Islet precursor cell (in vitro differentiated cells): ENCODE data around the gene AKAP1.
"Not testable (repeated sequence)": the region's sequence is repeated elsewhere in the genome, so short reads cannot be mapped to it uniquely, and the experiment has no call there.

Experiments used
- DNase-seq: peaks from one replicate; pipeline ENCODE4 v3.0.0-alpha.2; 2018

Gene AKAP1

DNA sequence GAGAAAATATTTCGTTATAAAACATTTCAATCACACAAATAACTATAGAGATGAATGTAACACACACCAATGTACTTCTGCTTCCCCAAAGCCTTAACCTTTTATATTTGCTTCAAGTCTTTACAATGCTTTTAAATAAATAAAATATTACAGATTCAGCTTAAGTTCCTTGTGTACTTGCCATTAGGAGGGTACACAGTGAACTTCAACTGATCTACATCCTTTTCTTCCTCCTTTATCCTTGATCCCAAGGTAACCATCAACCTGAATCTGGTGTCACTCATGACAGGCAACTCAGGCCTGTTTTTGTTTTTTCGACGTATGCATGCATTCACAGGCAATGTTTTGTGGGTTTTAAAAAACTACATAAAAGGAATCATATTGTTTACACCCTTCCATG, 9.3 kb upstream of the AKAP1 start:
- DNase-seq = no peak

DNA sequence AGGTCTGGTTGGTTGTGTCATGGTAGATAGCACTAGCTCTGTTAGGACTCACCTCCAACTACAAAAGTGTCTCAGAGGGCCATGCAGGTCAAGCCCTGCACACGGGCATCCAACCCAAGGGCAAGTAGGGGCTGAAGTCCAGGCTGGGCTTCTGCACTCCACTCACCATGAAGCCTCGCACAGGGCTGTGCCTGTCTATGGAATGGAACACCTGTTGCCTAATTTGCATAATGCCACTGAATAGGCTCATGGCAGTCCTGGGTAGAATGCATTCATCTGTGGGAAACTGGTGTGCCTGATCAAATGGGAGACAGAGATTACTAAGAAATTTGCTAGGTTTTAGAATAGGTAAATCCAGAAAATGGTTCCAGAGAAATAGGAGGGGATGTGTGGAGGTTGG, 8.0 kb upstream of the AKAP1 start:
- DNase-seq = no peak

GRCh38 chr17:57078274-57078673, 6.8 kb upstream of the AKAP1 start:
- DNase-seq = no peak

- DNase-seq = no peak
Observed at GRCh38 chr17:57080718-57081117, 4.3 kb upstream of the AKAP1 start.

GRCh38 chr17:57082441-57082840, 2.6 kb upstream of the AKAP1 start:
- DNase-seq = no peak

GRCh38 chr17:57084361-57084801, 665 bp upstream of the AKAP1 start:
- no peak for DNase-seq

GRCh38 chr17:57085448-57086068, 512 bp downstream of the AKAP1 start:
- peak; percentile 88 for DNase-seq

- DNase-seq = peak; percentile 84
Observed at GRCh38 chr17:57086069-57086930, 1.3 kb downstream of the AKAP1 start.

DNA sequence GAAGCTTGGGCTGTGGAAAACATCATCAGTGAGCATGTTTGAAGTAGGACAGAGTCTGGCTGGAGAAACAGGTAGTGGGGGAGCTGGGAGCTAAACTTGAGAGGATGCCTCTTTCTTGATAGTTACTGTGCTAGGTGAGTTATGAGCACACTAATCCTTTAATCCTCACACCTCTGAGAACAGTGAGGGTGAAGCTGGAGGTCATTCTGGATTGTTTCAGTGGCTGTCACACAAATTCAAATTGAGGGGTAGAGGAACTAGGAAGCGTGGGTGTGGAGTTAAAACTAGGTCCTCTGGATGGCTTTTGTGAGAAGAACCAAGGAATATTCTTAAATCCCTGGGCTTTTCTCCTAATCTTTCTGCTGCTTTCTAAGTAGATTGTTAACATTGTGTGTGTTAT, 3.3 kb downstream of the AKAP1 start:
- no peak for DNase-seq

DNA sequence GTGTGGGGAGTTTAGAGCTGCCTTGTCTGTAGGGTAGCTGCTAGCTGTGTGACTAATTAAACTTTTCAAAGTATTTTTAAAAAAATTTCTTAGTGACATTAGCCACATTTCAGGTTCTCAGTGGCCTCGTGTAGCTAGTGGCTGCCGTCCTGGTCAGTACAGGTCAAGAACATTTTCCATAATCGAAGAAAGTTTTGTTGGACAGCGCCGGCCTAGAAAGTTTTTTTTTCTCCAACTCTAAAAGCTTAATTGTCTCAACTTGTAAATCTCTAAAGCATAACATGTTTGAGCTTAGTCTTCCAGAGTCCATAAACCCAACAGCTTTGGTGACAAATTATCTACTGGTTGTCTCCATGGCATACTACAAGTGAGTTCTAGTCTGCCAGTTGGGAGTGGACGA, 4.3 kb downstream of the AKAP1 start:
- no peak for DNase-seq

DNA sequence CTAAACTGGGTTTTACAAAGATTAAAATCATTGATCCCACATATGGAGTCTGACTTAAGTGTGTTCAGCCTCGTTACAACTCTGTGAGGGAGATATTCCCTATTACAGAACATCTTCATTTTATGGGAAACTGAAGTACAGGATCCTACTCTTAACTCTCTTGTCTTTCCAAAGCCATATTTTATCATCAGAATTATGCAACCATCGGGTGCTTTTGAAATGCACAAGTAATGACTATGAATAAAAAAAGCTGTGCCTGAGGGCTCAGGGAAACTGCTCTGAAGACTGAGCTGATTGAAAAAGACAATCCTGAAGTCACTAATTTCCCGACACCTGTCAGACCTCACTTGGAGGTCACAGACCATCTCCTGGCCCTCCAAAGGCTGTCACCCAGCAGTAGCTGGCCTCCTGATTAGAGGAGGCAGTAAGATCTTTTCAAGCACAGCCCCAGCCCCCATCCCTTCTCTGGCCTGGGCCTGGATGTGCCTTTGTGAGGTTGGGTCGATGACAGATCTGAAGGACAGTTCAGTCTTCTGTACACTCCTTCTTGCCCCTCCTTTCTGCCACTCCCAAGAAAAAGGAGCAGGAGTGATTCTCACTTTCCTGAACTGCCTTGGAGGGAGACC, 5.6 kb downstream of the AKAP1 start:
- DNase-seq = no peak

DNA sequence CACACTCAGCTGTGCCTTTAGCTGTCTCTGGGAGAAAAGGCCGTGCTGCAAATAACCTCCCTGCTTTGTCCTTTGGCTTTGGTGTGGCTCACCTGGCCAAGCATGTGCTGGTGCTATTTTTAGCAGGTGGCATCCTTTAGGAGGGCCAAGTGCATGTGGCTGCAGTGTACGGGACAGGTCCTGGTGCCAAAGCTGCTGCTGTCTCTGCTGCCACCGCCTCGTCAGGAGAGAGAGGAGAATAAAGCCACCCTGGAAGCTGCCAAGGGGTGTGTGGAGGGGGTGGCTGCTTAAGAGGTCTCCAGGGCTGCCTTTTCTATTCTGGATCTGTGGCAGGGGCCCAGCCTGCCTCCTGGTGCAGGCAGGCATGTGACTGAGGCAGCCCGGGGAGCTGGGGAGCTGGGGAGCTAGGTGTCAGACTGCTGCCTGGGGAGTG, 6.2 kb downstream of the AKAP1 start:
- DNase-seq = no peak

DNA sequence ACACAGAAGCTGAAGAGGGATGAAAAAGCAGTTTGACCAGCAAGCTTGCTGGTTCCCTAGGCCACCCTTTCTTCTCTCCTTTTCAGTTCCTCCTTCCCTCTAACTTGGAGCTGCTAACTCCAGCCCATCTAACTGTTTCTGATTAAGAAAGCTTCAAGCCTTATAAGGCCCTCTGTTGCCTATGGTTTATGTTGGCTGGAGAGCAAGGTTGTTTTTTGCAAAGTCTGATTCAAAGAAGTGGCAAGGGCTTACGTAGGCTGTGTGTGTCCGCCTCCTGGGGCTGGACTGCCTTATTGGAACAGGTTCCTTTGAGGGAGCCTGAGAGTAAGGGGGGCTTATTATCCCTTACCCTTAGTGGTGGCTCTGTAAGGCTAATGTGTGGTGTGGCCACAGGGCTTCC, 7.1 kb downstream of the AKAP1 start:
- DNase-seq = no peak

DNA sequence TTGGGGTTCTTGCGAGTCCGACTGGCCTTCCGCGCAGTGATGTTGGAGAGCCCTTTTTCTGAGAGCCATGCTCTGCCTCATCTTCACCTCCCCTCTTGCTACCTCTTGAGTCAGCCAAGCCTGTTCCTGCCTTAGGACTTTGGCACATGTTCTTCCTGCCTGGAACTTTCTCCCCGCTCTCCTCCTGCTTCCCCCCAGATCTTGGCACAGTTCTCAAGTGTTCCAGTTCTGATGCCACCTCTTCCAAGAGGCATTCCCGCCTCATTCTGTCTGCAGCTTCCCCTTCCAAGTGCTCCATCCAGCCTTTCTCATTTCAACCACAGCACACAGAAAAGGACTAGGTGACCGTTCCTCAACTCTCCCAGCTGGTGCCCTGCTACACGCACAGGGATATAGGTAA, 7.7 kb downstream of the AKAP1 start:
- no peak for DNase-seq

DNA sequence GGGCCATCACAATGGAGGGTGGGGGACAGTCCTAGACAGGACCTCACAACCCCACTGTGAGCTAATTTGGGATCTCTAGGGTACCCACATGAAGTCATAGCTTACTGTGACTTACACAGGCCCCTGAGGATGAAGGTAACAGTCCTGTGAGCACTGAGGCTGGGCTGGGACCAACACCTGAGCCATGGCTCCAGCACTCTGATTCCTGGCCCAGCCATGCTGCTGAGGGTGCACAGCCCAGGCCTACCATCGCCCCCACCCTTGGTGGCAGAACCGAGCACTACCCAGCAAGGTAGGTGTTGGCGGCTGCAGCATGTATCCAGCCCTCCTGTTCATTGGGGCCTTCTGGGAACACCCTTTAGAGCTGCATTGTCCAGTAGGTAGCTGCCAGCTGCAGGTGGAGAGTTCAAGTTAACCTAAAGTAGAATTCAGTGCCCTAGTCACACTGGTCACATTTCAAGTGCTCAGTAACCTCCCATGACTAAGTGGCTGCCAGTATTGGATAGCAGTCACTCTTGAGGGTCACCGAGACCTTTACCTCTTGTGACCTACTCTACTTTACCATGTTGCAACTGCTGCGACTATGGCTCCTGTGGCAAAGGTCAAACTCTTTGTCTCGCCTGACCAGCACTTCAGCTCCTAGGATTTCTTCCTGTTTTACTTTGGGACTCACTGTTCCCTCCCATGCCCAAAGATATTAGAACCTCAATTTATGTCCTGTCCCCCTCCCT, 11.6 kb downstream of the AKAP1 start:
- DNase-seq = no peak

- no peak for DNase-seq
Observed at GRCh38 chr17:57097832-57098421, 12.9 kb downstream of the AKAP1 start.

DNA sequence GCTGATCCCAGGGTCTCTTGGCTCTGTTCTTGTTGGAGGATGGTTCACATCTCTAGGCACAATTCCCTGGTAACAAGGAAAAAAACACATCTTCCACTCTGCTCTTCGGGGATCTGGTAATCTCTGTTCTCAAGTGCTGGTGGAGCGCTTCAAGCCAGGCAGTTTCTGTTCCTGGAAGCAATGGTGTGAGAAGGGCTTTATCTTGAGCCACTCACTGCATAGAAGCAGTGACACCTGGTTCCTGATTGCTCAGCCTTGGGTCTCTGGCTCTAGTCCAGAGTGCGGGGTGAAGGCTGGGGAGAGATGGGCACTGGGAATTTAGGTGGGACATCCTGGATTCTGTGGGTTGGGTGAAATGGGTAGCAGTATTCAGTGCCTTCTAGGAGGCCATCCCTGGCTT, 14.1 kb downstream of the AKAP1 start:
- DNase-seq = no peak

DNA sequence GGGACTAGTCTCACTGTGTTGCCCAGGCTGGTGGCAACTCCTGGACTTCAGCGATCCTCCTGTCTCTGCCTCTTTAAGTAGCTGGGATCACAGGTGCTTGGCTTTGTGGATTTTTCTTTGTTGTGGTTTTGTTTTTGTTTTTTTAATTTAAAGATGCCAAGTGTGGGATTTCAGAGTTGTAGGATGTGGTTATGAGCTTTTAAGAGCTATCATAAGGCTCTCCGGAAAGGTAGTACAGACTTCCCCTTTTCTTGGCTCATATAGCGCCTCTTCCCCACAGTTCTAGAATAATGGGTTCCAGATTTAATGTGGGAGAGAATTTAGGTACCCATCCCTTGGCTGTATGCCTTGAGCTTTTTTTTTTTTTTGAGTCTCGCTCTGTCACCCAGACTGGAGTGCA, 17.1 kb downstream of the AKAP1 start:
- no peak for DNase-seq

DNA sequence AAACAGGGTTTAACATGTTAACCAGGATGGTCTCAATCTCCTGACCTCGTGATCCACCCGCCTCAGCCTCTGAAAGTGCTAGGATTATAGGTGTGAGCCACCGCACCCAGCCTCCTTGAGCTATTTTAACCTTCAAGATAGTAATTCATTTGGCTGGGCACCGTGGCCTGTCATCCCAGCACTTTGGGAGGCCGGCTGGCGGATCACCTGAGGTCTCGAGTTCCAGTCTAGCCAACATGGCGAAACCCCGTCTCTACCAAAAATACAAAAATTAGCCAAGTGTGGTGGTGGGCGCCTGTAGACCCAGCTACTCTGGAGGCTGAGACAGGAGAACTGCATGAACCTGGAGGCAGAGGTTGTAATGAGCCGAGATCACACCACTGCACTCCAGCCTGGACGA, 17.6 kb downstream of the AKAP1 start:
- DNase-seq = not testable (repeated sequence)

GRCh38 chr17:57104461-57105175, 19.6 kb downstream of the AKAP1 start:
- DNase-seq = no peak

DNA sequence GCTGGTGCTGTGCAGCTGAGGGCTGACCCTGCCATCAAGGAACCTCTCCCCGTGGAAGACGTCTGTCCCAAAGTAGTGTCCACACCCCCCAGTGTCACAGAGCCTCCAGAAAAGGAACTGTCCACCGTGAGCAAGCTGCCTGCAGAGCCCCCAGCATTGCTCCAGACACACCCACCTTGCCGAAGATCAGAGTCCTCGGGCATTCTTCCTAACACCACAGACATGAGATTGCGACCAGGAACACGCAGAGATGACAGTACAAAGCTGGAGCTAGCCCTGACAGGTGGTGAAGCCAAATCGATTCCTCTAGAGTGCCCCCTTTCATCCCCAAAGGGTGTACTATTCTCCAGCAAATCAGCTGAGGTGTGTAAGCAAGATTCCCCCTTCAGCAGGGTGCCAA, 20.5 kb downstream of the AKAP1 start:
- no peak for DNase-seq
